ENCODE data around the gene KRT222.

The KRT222 gene

GRCh38 chr17:40617678-40618240 is 47.2 kb downstream of the KRT222 start:
- Histone ChIP-seq H4K20me1 (ENCODE audit: insufficient read depth) (no peaks in the 10 kb centered on the region), H3K36me3 (ENCODE audit: insufficient read depth) (no peaks in the 10 kb centered on the region), H2AFZ (ENCODE audit: low read depth) (no peak overlapping the region), H3K4me1 (ENCODE audit: low read depth, poor library complexity, severe bottlenecking) (peaks cover 45% of the 10 kb centered on the region), H3K27me3 (ENCODE audit: insufficient read depth, low read depth) (no peaks in the 10 kb centered on the region), H3K4me2 (no peak overlapping the region), H3K79me2 (ENCODE audit: insufficient read depth, low read depth) (no peaks in the 10 kb centered on the region), H3K9ac (no peak overlapping the region), H3K27ac (no peak overlapping the region), H3K4me3 (IDR thresholded peaks at IDR 0.05; ENCODE audit: insufficient read depth, low read depth, low read length) (no peak overlapping the region)
- no peak for TF ChIP-seq CTCF (conservative IDR thresholded peaks at IDR 0.05; ENCODE audit: low read depth, low read length)

GRCh38 chr17:40616592-40616991 is 48.4 kb downstream of the KRT222 start:
- Histone ChIP-seq H3K27me3 (ENCODE audit: insufficient read depth, low read depth) (no peaks in the 10 kb centered on the region), H2AFZ (ENCODE audit: low read depth) (no peak overlapping the region), H3K4me1 (ENCODE audit: low read depth, poor library complexity, severe bottlenecking) (peaks cover 33% of the 10 kb centered on the region), H3K9ac (no peak overlapping the region), H3K4me3 (IDR thresholded peaks at IDR 0.05; ENCODE audit: insufficient read depth, low read depth, low read length) (no peak overlapping the region), H3K36me3 (ENCODE audit: insufficient read depth) (no peaks in the 10 kb centered on the region), H3K4me2 (no peak overlapping the region), H4K20me1 (ENCODE audit: insufficient read depth) (no peaks in the 10 kb centered on the region), H3K27ac (no peak overlapping the region), H3K79me2 (ENCODE audit: insufficient read depth, low read depth) (no peaks in the 10 kb centered on the region)
- TF ChIP-seq CTCF (conservative IDR thresholded peaks at IDR 0.05; ENCODE audit: low read depth, low read length) = no peak

GRCh38 chr17:40615841-40616476 is 49.0 kb downstream of the KRT222 start:
- H3K4me1 ChIP-seq (ENCODE audit: low read depth, poor library complexity, severe bottlenecking) = peaks cover 33% of the 10 kb centered on the region
- no peak overlapping the region for H3K27ac ChIP-seq
- no peak overlapping the region; the same call in 1 of the 2 replicates for H3K4me2 ChIP-seq

GRCh38 chr17:40615068-40615840 is 49.7 kb downstream of the KRT222 start:
- no peaks in the 10 kb centered on the region for H3K27me3 ChIP-seq (ENCODE audit: insufficient read depth, low read depth)
- TF ChIP-seq CTCF (conservative IDR thresholded peaks at IDR 0.05; ENCODE audit: low read depth, low read length) = 0 out of 2 replicates have a peak, but pooled peaks have one; percentile 39
- peak overlapping the region; percentile 42; the same call in 1 of the 2 replicates for H2AFZ ChIP-seq (ENCODE audit: low read depth)
- H3K4me3 ChIP-seq (IDR thresholded peaks at IDR 0.05; ENCODE audit: insufficient read depth, low read depth, low read length) = no peak overlapping the region
- no peaks in the 10 kb centered on the region for H3K36me3 ChIP-seq (ENCODE audit: insufficient read depth)
- peak overlapping the region; percentile 54; the same call in 1 of the 2 replicates for H3K4me2 ChIP-seq
- H3K79me2 ChIP-seq (ENCODE audit: insufficient read depth, low read depth) = no peaks in the 10 kb centered on the region
- H3K4me1 ChIP-seq (ENCODE audit: low read depth, poor library complexity, severe bottlenecking) = peaks cover 26% of the 10 kb centered on the region
- H3K9ac ChIP-seq = no peak overlapping the region
- no peaks in the 10 kb centered on the region for H4K20me1 ChIP-seq (ENCODE audit: insufficient read depth)
- H3K27ac ChIP-seq = no peak overlapping the region

More at GRCh38 chr17:40615841-40616476, 49.0 kb downstream of the KRT222 start:
- Histone ChIP-seq H3K4me3 (IDR thresholded peaks at IDR 0.05; ENCODE audit: insufficient read depth, low read depth, low read length) (no peak overlapping the region), H3K36me3 (ENCODE audit: insufficient read depth) (no peaks in the 10 kb centered on the region), H3K9ac (no peak overlapping the region), H3K27me3 (ENCODE audit: insufficient read depth, low read depth) (no peaks in the 10 kb centered on the region), H3K79me2 (ENCODE audit: insufficient read depth, low read depth) (no peaks in the 10 kb centered on the region), H2AFZ (ENCODE audit: low read depth) (peak overlapping the region; percentile 42; the same call in 1 of the 2 replicates), H4K20me1 (ENCODE audit: insufficient read depth) (no peaks in the 10 kb centered on the region)
- no peak; the same call in 1 of the 2 replicates for TF ChIP-seq CTCF (conservative IDR thresholded peaks at IDR 0.05; ENCODE audit: low read depth, low read length)
